GM18907 (cell line): Measurements from ENCODE around the gene INTS6L.
"Not testable (repeated sequence)": the region's sequence is repeated elsewhere in the genome, so short reads cannot be mapped to it uniquely, and the experiment has no call there.

Source experiments
- ATAC-seq: cut with Tn5 transposase; IDR thresholded peaks from one replicate; pipeline ENCODE4 v1.9.1; 2021; ENCODE audit warnings: mild to moderate bottlenecking, moderate library complexity; ENCODE audit not compliant: unreplicated experiment

Gene INTS6L

GRCh38 chrX:135522878-135523693 is 2.6 kb downstream of the INTS6L start:
- ATAC-seq = no peak

- no peak for ATAC-seq
Measured at GRCh38 chrX:135528254-135528653, 7.8 kb downstream of the INTS6L start.

GRCh38 chrX:135528756-135529155 is 8.3 kb downstream of the INTS6L start:
- no peak for ATAC-seq

- ATAC-seq = no peak
Measured at GRCh38 chrX:135530097-135530496, 9.6 kb downstream of the INTS6L start.

GRCh38 chrX:135531813-135532212 is 11.4 kb downstream of the INTS6L start:
- no peak for ATAC-seq

GRCh38 chrX:135535077-135535940 is 14.8 kb downstream of the INTS6L start:
- no peak for ATAC-seq

GRCh38 chrX:135536877-135537276 is 16.4 kb downstream of the INTS6L start:
- ATAC-seq = peak; percentile 70

GRCh38 chrX:135541351-135541750 is 20.9 kb downstream of the INTS6L start:
- no peak for ATAC-seq

- ATAC-seq = no peak
Measured at GRCh38 chrX:135543172-135543571, 22.7 kb downstream of the INTS6L start.

- ATAC-seq = peak; percentile 49
Measured at GRCh38 chrX:135543924-135544323, 23.5 kb downstream of the INTS6L start.

GRCh38 chrX:135544338-135544948 is 24.0 kb downstream of the INTS6L start:
- ATAC-seq = peak; percentile 78

- no peak for ATAC-seq
Measured at GRCh38 chrX:135547767-135548166, 27.3 kb downstream of the INTS6L start.

- ATAC-seq = no peak
Measured at GRCh38 chrX:135549519-135549918, 29.1 kb downstream of the INTS6L start.

- ATAC-seq = peak; percentile 72
Measured at GRCh38 chrX:135556055-135556454, 35.6 kb downstream of the INTS6L start.

- no peak for ATAC-seq
Measured at GRCh38 chrX:135557344-135557743, 36.9 kb downstream of the INTS6L start.

GRCh38 chrX:135572436-135572835 is 52.0 kb downstream of the INTS6L start:
- ATAC-seq = no peak

- ATAC-seq = no peak
Measured at GRCh38 chrX:135581496-135581895, 61.0 kb downstream of the INTS6L start.

GRCh38 chrX:135585153-135585552 is 64.7 kb downstream of the INTS6L start:
- no peak for ATAC-seq

- no peak for ATAC-seq
Measured at GRCh38 chrX:135591871-135592270, 71.4 kb downstream of the INTS6L start.

GRCh38 chrX:135594049-135594448 is 73.6 kb downstream of the INTS6L start:
- not testable (repeated sequence) for ATAC-seq

- not testable (repeated sequence) for ATAC-seq
Measured at GRCh38 chrX:135594453-135594852, 74.0 kb downstream of the INTS6L start.
